WTC11 (cell line): Measurements from ENCODE around the gene SORL1.

Experiments used
- CTCF ChIP-seq: fragments of 200-600 bp; IDR thresholded peaks from 2 replicates; pipeline ENCODE4 v1.8.0; 2022; ENCODE audit warnings: antibody characterized with exemption
- FOXP1 ChIP-seq: sonication (generic); formaldehyde crosslinking; IDR thresholded peaks from 2 replicates; pipeline ENCODE4 v1.8.0; 2022; ENCODE audit warnings: missing genetic modification reagents, mild to moderate bottlenecking, moderate library complexity, borderline replicate concordance

- TF ChIP-seq CTCF (no peak), FOXP1 (CRISPR knock-in tag) (no peak)
Observed at GRCh38 chr11:121487191-121487590, 35.1 kb downstream of the SORL1 start.
